ENCODE results near the gene ATP11A.

ATP11A gene

DNA sequence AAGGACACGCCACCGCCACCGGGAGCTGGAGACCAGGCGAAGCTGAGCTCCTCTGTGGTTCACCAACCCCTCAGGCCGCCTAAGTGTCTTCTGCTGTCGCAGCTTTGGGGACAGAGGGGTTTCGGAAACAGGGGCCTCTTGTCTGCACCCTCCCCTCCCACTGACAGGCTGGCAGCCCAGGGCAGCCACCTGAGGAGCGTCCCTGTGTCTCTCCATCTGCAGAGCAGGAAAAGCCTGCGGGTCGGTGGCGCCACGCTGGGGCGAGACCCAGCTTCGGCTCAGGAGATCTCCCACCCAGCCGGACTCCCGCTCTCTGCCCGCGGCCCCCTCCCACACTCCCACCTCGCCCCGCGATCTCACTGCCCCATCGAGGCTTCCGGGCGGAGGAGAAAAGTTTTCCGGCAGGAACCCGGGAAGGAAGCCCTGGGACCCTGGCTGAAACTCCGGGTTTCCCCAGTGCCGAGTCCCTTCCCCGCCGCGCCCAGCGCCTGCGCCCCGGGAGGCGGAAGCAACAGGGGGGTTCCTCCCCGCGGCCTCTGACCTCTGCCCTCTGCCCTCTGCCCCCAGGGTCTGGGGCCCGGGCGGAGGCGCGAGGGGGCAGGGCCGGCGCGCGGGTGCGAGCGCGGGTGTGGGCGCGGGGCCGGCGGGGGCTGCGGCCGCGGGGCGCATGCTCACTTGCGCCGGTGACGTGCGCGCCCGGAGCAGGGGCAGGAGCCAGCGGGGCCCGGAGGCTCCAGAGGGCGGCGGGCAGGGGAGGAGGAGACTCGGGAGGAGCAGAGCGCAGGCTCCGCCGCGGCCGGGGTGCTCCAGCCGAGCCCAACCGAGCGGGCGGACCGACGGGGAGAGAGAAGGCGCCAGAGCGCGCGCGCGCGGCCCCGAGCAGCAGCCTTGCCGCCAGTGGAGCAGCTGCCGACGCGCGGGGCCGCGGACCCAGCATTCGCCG is at the start of gene ATP11A:
ATP11A (plus strand) TSS at position 736 of the 943 bp plus-strand sequence. CDS start 379 bp downstream, outside the sequence.
- no peak for TF ChIP-seq GATA3 (IDR thresholded peaks at IDR 0.05; ENCODE audit: low read depth, low read length)
- no peak for TF ChIP-seq GATA2 (IDR thresholded peaks at IDR 0.05; ENCODE audit: low read depth, low read length)

DNA sequence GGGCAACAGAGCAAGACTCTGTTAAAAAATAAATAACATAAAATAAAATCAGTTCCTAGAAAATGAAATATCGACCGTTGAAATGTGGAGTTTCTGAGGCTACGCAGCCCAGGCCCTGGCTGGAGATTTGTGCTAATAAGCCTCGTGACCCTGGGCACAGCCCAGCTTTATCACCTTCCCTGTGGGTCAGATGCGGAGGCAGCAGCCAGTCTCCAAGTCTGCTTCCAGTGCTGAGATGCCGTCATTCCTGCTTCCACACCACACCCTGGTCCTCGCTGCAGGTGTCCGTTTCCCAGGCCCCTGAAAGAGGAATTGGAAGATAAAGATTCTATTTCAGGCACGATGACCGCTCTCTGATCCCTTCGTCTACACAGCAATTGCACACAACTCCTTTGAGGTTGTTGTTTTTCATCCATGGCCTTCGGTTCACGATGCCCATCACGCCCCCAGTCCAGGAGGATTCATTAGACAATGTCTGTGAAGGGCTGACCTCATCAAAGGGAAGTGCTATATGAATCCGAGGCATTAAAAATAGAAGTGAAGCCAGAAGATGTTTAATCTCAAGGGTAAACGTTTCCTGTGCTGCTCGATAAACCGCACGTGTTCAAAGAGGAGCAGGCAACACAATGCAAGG is 48.3 kb upstream of the ATP11A start:
- TF ChIP-seq GATA2 (IDR thresholded peaks at IDR 0.05; ENCODE audit: low read depth, low read length): no peak

DNA sequence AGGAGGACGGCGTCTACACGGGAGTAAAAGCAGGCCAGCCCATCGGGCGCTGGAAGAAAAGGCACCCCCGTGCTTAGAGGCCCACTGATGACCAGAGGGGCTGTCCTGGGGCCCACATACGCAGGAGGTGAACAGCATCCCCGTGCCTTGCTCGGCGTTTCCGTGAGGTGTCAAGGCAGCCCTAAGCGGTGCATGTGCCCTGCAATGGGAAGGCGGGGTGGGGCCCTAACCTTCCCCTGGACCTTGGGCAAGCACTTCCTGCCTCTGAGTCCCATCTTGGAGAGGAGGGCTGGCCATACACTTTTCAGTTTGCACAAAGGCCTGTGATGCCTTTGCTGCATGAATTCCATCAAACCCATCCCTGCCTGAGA is 47.8 kb upstream of the ATP11A start:
- TF ChIP-seq GATA3 (IDR thresholded peaks at IDR 0.05; ENCODE audit: low read depth, low read length): no peak
- TF ChIP-seq GATA2 (IDR thresholded peaks at IDR 0.05; ENCODE audit: low read depth, low read length): no peak

DNA sequence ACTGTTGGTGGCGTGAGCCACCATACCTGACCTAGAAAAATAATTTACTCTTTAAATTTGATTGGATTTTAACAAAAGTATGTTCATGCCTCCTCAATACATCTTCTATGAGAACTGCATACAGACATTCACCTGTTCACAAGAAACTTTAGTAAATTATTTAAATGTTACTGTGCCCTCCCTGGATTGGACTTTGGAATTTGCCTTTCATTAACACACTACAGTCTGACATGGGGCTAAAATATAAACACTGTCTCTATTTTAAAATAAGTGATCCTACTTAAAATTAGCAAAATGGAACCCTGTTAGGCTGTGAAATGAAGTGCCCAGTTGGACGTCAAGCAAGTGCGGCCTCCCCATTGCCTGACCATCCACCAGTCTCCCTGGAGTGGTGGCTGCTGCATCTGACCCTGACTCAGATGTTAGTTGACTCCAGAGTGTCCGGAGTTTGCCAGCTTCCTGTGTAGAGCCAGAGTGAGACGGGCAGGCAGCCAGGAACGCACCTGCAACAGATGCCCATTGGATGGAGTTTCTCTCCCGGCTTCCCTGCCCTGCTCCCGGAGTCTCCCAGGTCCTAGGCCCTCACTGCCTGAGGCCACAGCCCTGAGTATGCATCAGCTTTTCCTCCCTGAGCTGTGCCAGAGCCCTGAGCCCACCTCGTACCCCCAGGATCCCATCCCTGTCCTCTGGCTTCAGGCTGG is 45.9 kb upstream of the ATP11A start:
- TF ChIP-seq GATA3 (IDR thresholded peaks at IDR 0.05; ENCODE audit: low read depth, low read length): no peak
- TF ChIP-seq GATA2 (IDR thresholded peaks at IDR 0.05; ENCODE audit: low read depth, low read length): no peak

DNA sequence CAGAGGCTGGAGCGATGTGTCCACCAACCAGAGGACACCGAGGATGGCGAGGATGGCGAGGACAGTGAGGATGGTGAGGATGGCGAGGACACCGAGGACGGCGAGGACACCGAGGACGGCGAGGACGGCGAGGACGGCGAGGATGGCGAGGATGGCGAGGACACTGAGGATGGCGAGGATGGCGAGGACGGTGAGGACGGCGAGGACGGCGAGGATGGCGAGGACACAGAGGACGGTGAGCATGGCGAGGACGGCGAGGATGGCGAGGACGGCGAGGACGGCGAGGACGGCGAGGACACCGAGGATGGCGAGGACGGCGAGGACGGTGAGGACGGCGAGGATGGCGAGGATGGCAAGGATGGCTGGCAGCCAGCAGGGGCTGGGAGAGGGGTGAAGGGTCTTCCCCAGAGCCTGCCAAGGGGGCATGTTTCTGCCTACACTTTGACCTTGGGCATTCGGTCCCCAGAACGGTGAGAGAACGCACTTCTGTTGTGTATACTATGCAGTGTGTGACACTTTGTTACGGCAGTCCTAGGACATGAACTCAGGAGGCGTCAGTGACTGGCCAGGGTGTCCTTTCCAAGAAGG is 44.4 kb upstream of the ATP11A start:
- TF ChIP-seq GATA2 (IDR thresholded peaks at IDR 0.05; ENCODE audit: low read depth, low read length) (no peak), GATA3 (IDR thresholded peaks at IDR 0.05; ENCODE audit: low read depth, low read length) (no peak)

DNA sequence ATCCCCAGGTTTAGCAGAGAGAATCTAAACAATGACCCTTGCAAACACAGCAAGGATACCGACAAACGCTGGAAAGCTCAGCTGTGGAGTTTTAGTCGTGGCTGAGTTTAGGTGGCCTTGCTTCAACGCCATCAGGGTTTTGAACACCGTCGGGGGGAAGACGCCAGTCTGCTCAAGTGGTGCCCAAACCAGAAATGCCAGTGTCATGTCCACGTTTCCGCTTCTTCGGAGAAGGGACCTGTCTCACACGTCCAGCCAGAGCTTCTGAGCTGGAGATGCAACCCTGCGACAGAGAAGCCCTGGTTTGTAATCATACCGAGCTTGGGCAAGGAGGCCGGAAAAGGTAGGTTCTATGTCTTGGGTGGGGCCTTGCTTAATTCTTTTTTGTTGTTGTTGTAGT is 42.6 kb upstream of the ATP11A start:
- TF ChIP-seq GATA2 (IDR thresholded peaks at IDR 0.05; ENCODE audit: low read depth, low read length) (no peak), GATA3 (IDR thresholded peaks at IDR 0.05; ENCODE audit: low read depth, low read length) (no peak)

DNA sequence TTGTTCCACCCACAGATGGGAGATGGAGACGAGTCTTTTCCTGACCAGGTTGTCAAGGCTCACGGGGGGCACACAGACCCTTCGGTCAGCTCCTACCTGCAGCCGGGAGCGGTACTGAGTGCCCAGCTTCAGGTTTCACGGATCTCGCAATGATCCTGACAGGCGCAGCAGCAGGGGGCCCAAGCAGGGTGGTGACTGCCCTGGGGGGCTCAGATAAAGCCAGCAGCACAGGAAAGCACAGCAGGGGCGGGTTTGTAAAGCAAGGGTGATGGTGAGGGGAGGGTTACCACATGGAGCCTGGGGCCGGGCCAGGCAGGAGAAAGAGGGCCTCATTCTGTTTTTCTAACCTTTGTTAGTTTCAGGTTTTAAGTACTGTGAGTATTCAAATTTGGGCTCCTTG is 41.7 kb upstream of the ATP11A start:
- TF ChIP-seq GATA3 (IDR thresholded peaks at IDR 0.05; ENCODE audit: low read depth, low read length) (no peak), GATA2 (IDR thresholded peaks at IDR 0.05; ENCODE audit: low read depth, low read length) (no peak)

DNA sequence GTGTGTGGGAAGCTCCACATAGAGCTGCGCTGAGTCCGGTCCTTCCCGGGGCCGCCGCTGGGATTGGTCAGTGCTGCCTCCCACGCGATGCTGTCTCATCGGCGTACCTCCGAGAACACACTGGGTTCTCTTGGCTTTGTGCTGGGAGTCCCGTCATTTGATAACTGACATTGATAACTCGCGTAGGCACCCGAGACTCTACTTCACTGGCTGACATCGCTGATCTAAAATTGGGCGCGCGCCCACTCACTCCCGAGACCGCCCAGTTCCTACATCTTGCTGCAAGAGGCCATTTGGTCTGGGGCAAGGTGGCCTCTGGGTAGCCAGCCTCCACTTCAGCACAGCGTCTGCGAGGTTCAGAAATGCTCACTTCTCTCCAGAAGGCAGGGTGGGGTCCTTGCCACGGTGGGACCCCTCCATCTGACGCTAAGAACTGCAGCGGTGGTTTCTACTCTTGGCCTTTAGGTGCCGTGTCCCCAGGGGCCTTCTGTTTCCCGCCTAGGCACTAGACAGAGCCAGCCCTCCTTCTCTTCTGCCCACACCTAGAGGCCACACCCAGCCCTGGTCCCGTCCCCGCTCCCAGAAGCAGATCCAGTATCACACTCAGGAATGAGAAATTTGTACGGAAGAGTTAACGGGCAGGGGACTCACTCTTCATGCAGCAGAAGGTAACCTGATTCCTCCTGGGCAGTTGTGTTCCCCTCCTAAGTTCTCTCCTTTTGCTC is 40.7 kb upstream of the ATP11A start:
- no peak for TF ChIP-seq GATA2 (IDR thresholded peaks at IDR 0.05; ENCODE audit: low read depth, low read length)
- TF ChIP-seq GATA3 (IDR thresholded peaks at IDR 0.05; ENCODE audit: low read depth, low read length): no peak

DNA sequence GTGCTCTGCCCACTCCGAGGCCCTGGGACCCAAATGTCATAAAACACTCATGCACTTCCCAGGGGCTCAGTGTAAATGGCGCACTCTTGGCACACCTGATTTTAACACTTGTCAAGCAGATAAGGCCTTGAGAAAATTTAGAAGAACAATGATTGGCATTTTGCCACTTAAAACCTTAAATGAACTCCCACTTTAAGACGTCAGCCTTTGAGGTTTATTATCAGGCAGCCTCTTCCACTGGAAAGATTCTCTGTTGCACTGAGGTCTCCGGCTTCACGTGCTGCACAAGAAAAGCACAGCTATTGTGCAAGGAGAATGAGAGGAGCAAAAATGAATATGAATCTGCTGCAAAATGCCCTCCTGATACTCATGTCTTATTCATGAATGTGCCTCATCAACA is 38.5 kb upstream of the ATP11A start:
- TF ChIP-seq GATA3 (IDR thresholded peaks at IDR 0.05; ENCODE audit: low read depth, low read length): no peak

DNA sequence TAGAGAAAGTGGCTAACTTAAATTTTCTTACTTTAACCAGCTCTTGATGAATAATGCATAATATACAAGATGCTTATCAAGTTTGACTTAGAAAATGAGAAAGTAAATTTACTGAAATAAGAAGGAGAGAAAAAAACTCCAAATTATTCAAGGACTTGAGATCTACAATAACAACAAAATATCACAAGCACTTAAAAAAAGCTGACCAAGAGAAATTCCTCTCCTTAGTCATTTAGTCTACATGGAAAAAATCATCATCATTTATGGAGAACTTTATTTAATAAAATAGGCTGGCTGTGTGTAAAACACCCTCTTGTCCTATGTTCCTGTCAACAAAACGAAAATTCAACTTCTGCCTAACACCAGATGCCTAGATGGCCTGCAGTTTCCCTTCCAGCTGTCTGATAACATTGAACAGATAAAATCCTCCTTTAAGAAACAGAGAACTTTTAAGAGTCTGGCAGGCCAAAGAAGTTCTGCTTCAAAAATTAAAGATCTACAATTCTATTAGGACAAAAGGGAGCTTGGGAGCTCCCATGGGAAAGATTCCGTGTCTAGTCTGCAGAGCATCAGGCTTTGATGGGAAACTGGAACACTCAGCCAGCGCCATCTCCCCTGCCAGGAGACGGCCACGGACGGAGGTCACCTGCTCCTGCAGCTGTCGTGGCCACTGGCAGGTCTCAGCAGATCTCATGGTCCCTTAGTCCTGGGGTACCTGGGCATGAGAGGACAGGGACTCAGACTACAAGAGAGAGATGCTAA is 37.9 kb upstream of the ATP11A start:
- TF ChIP-seq GATA3 (IDR thresholded peaks at IDR 0.05; ENCODE audit: low read depth, low read length): no peak
- TF ChIP-seq GATA2 (IDR thresholded peaks at IDR 0.05; ENCODE audit: low read depth, low read length): no peak

DNA sequence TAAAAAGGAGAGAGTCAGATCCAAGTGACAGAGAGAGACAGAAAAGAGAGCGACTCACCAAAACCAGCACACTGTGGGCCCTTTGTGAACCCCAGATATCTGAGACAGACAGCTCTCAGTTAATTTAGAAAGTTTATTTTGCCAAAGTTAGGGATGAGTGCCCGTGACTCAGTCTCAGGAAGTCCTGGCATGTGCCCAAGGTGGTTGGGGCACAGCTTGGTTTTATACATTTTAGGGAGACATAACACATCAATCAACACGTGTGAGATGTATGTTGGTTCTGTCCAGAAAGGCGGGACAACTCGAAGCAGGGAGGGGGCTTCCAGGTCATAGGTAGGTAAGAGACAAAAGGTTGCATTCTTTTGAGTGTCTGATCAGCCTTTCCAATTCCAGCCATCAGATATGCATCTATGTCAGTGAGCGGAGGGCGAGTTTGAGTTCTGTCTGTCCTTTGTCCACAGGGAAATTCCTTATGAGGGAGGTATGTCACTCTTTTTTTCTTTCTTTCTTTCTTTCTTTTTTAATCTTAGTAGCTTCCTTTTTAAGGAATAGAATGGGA is 37.2 kb upstream of the ATP11A start:
- TF ChIP-seq GATA3 (IDR thresholded peaks at IDR 0.05; ENCODE audit: low read depth, low read length): no peak
- TF ChIP-seq GATA2 (IDR thresholded peaks at IDR 0.05; ENCODE audit: low read depth, low read length): no peak

DNA sequence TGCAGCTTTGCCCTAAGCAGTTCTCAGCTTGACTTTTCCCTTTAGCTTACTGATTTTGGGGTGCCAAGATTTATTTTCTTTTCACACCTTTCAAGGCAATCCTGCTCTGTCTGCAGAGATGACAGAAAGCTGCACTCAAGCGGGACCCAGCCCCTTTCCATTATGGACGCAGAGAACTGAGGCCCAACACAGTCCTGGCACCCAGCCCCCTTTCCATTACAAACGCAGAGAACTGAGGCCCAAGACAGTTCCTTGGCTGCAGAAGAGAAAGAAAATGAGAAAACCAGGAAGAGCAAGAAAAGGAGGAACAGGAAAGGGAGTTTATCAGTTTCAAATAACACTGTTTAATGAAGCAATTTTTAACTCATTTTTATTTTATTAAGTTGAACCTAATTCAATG is 36.8 kb upstream of the ATP11A start:
- TF ChIP-seq GATA3 (IDR thresholded peaks at IDR 0.05; ENCODE audit: low read depth, low read length) (no peak), GATA2 (IDR thresholded peaks at IDR 0.05; ENCODE audit: low read depth, low read length) (no peak)

DNA sequence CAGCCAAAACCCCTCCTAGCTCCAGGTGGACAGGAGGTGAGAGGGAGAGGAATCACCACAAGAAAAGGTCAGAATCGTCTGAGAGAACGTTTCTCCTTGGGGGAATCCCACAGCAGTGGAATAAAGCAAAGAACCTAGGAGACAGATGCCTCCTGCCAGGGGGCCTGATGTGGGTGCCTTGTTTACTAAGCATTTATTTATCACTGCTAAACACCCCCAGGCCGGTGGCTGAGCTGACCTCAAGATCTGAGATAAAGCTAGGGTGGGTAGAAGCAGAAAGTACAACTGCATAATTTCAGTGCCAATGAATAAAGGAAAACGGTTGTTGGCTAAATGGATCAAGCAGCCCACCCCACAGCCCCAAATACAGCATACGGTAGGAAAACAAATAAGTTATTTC is 33.9 kb upstream of the ATP11A start:
- TF ChIP-seq GATA2 (IDR thresholded peaks at IDR 0.05; ENCODE audit: low read depth, low read length): no peak
- no peak for TF ChIP-seq GATA3 (IDR thresholded peaks at IDR 0.05; ENCODE audit: low read depth, low read length)
